ENCODE results near the gene TMEM9. TPM values are rescaled to one million over a fixed set of nuclear protein-coding genes. Genes with fewer than 3 reads are reported as not detected.

TMEM9 gene
- total RNA-seq, 1 experiment from 2014 or later: 50.2 TPM

GRCh38 chr1:201088395-201088794 is 65.9 kb downstream of the TMEM9 start:
- intact Hi-C loops (cut with micrococcal nuclease; ENCODE audit: unreplicated experiment) (no loop called here), in situ Hi-C loops (cut with HindIII; ENCODE audit: low pct_unique_long_range_greater_than_20kb, low sequenced_read_pairs) (no loop called here)
- ChIA-PET POLR2A (no interaction called here), CTCF (no interaction called here)
- ATAC-seq (no peak), DNase-seq (ENCODE audit: low read depth, low spot score) (no peak)
- Histone ChIP-seq H3K4me3 (ENCODE audit: low read depth in 2 of 2, low read length in 2 of 2) (no peak overlapping the region), H3K9me3 (ENCODE audit: control insufficient read depth, insufficient read depth, low read depth, low read length) (no peaks in the 10 kb centered on the region), H3K27ac (ENCODE audit: low read length) (no peak overlapping the region), H3K27me3 (ENCODE audit: control insufficient read depth, insufficient read depth, low read length) (peaks cover 5% of the 10 kb centered on the region), H3K4me1 (ENCODE audit: control insufficient read depth, insufficient read depth, low read length) (no peaks in the 10 kb centered on the region), H3K36me3 (ENCODE audit: control insufficient read depth, insufficient read depth, low read length) (no peaks in the 10 kb centered on the region)
- no TSS peak for BruUV-seq (replicated peaks)
- TF ChIP-seq POLR2AphosphoS5 (IDR thresholded peaks at IDR 0.05; ENCODE audit: low read depth, low read length) (no peak), CTCF (IDR thresholded peaks at IDR 0.05) (no peak), TCF7L2 (IDR thresholded peaks at IDR 0.05; ENCODE audit: low read depth, low read length) (no peak), REST (IDR thresholded peaks at IDR 0.05; ENCODE audit: insufficient read depth in 1 of 2, low read depth in 2 of 2, low read length in 1 of 2) (no peak), SIN3A (IDR thresholded peaks at IDR 0.05; ENCODE audit: borderline replicate concordance, insufficient read depth, low read depth, low read length) (no peak)

GRCh38 chr1:201085902-201086735 is 68.2 kb downstream of the TMEM9 start:
- H3K9me3 ChIP-seq (ENCODE audit: control insufficient read depth, insufficient read depth, low read depth, low read length): no peaks in the 10 kb centered on the region
- DNase-seq (ENCODE audit: low read depth, low spot score) (peak; percentile 41), ATAC-seq (peak; percentile 98)
- H3K27me3 ChIP-seq (ENCODE audit: control insufficient read depth, insufficient read depth, low read length): peaks cover 5% of the 10 kb centered on the region
- H3K4me1 ChIP-seq (ENCODE audit: control insufficient read depth, insufficient read depth, low read length): no peaks in the 10 kb centered on the region
- POLR2A ChIA-PET: no interaction called here
- TF ChIP-seq REST (IDR thresholded peaks at IDR 0.05; ENCODE audit: insufficient read depth in 1 of 2, low read depth in 2 of 2, low read length in 1 of 2) (no peak), TCF7L2 (IDR thresholded peaks at IDR 0.05; ENCODE audit: low read depth, low read length) (no peak), POLR2AphosphoS5 (IDR thresholded peaks at IDR 0.05; ENCODE audit: low read depth, low read length) (no peak), CTCF (IDR thresholded peaks at IDR 0.05) (peak; percentile 87)
- H3K4me3 ChIP-seq (ENCODE audit: low read depth in 2 of 2, low read length in 2 of 2): no peak overlapping the region
- intact Hi-C loops (cut with micrococcal nuclease; ENCODE audit: unreplicated experiment) (loop anchor here (1.0 kb wide), 1 partner anchor 28 kb away; no protein-coding TSS in a partner anchor), in situ Hi-C loops (cut with HindIII; ENCODE audit: low pct_unique_long_range_greater_than_20kb, low sequenced_read_pairs) (no loop called here)
- CTCF ChIA-PET: interaction anchor here (1.1 to 2.1 kb wide), 3 partner anchors 28 to 114 kb away, joined by 4 to 25 read pairs (median 6); no protein-coding TSS in a partner anchor
- no peak overlapping the region for H3K27ac ChIP-seq (ENCODE audit: low read length)
- no peaks in the 10 kb centered on the region for H3K36me3 ChIP-seq (ENCODE audit: control insufficient read depth, insufficient read depth, low read length)
- BruUV-seq (replicated peaks): no TSS peak
